NB4 (cell line): ENCODE measurements around the gene SCNN1B.

ENCODE experiments used
- POLR2A ChIP-seq: IDR thresholded peaks from 2 replicates; pipeline ENCODE4 v1.6.1; 2011; ENCODE audit warnings: mild to moderate bottlenecking; ENCODE audit not compliant: insufficient read length; ENCODE audit errors: extremely low read depth
- TF ChIP-seq, protein P1 (sequence below): IDR thresholded peaks from one replicate; pipeline ENCODE4 v1.5.1; 2012; ENCODE audit warnings: low read depth, low read length
- TF ChIP-seq, protein P2 (sequence below): IDR thresholded peaks from 2 replicates; pipeline ENCODE4 v1.6.1; 2011; ENCODE audit warnings: low read depth, low read length

- TF ChIP-seq, protein P1, sequence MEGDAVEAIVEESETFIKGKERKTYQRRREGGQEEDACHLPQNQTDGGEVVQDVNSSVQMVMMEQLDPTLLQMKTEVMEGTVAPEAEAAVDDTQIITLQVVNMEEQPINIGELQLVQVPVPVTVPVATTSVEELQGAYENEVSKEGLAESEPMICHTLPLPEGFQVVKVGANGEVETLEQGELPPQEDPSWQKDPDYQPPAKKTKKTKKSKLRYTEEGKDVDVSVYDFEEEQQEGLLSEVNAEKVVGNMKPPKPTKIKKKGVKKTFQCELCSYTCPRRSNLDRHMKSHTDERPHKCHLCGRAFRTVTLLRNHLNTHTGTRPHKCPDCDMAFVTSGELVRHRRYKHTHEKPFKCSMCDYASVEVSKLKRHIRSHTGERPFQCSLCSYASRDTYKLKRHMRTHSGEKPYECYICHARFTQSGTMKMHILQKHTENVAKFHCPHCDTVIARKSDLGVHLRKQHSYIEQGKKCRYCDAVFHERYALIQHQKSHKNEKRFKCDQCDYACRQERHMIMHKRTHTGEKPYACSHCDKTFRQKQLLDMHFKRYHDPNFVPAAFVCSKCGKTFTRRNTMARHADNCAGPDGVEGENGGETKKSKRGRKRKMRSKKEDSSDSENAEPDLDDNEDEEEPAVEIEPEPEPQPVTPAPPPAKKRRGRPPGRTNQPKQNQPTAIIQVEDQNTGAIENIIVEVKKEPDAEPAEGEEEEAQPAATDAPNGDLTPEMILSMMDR, result no peak
- no peak for TF ChIP-seq POLR2A
- TF ChIP-seq, protein P2, sequence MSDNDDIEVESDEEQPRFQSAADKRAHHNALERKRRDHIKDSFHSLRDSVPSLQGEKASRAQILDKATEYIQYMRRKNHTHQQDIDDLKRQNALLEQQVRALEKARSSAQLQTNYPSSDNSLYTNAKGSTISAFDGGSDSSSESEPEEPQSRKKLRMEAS, result no peak
Measured at GRCh38 chr16:23294260-23294659, 7.8 kb upstream of the SCNN1B start.
